ENCODE data around the gene GRAP2.

GRAP2 gene

GRCh38 chr22:40021401-40022000 lies 120.6 kb downstream of the GRAP2 start:
- DNase-seq = no peak

GRCh38 chr22:40022536-40023240 lies 121.8 kb downstream of the GRAP2 start:
- DNase-seq = no peak

Data from 8988T (cell line).